OCI-LY1 (cell line): Measurements from ENCODE around the gene CLSTN2.

Source experiments
- H2AFZ ChIP-seq: fragments of 200-600 bp; sonication (generic), shearing (Covaris generic); 2 replicates; pipeline ENCODE4 v1.6.0; 2014; ENCODE audit warnings: antibody characterized with exemption, mild to moderate bottlenecking, low read length
- H3F3A ChIP-seq: fragments of 200-600 bp; sonication (generic), shearing (Covaris generic); 2 replicates; pipeline ENCODE4 v1.6.0; 2014; ENCODE audit warnings: mild to moderate bottlenecking, antibody characterized with exemption, low read length, moderate library complexity; ENCODE audit not compliant: insufficient read depth
- H3K27ac ChIP-seq: fragments of 200-600 bp; sonication (generic); 2 replicates; pipeline ENCODE4 v1.5.1; 2014; ENCODE audit warnings: low read length, mixed run types, mild to moderate bottlenecking, low read depth; ENCODE audit not compliant: poor library complexity, severe bottlenecking
- H3K27me3 ChIP-seq: fragments of 200-600 bp; sonication (generic); 2 replicates; pipeline ENCODE4 v1.6.0; 2014; ENCODE audit warnings: antibody characterized with exemption, mild to moderate bottlenecking, low read length, moderate library complexity; ENCODE audit not compliant: insufficient read depth
- H3K36me3 ChIP-seq: fragments of 200-600 bp; sonication (generic); 2 replicates; pipeline ENCODE4 v1.6.1; 2014; ENCODE audit warnings: mild to moderate bottlenecking, antibody characterized with exemption, low read length, moderate library complexity, mixed read lengths; ENCODE audit not compliant: insufficient read depth
- H3K4me1 ChIP-seq: fragments of 200-600 bp; sonication (generic); 2 replicates; pipeline ENCODE4 v1.5.1; 2014; ENCODE audit warnings: mild to moderate bottlenecking, low read length, moderate library complexity; ENCODE audit not compliant: insufficient read depth, severe bottlenecking
- H3K4me2 ChIP-seq: fragments of 200-600 bp; sonication (generic), shearing (Covaris generic); 2 replicates; pipeline ENCODE4 v1.6.1; 2014; ENCODE audit warnings: low read length
- H3K4me3 ChIP-seq: fragments of 200-600 bp; sonication (generic); 2 replicates; pipeline ENCODE4 v1.5.1; 2014; ENCODE audit warnings: low read length, low read depth, mild to moderate bottlenecking, mixed read lengths; ENCODE audit not compliant: poor library complexity, severe bottlenecking
- H3K79me2 ChIP-seq: fragments of 200-600 bp; shearing (Covaris generic); 2 replicates; pipeline ENCODE4 v1.6.1; 2016; ENCODE audit warnings: mixed run types, low read length, mixed read lengths; ENCODE audit not compliant: insufficient read depth
- H3K9ac ChIP-seq: fragments of 200-600 bp; sonication (generic), shearing (Covaris generic); 2 replicates; pipeline ENCODE4 v1.6.1; 2014; ENCODE audit warnings: mild to moderate bottlenecking, low read length, mixed read lengths
- H3K9me2 ChIP-seq: fragments of 200-600 bp; sonication (generic), shearing (Covaris generic); 2 replicates; pipeline ENCODE4 v1.6.1; 2014; ENCODE audit warnings: low read depth, mild to moderate bottlenecking, low read length, mixed read lengths
- H3K9me3 ChIP-seq: fragments of 200-600 bp; shearing (Covaris generic); 2 replicates; pipeline ENCODE4 v1.6.1; 2014; ENCODE audit warnings: low read length, mixed read lengths
- H4K20me1 ChIP-seq: fragments of 200-600 bp; sonication (generic), shearing (Covaris generic); 2 replicates; pipeline ENCODE4 v1.6.0; 2016; ENCODE audit warnings: mild to moderate bottlenecking, low read length; ENCODE audit not compliant: insufficient read depth
- CTCF ChIP-seq: fragments of 200-600 bp; sonication (generic), shearing (Covaris generic); IDR thresholded peaks from 2 replicates; pipeline ENCODE4 v1.5.1; 2017; ENCODE audit warnings: mild to moderate bottlenecking, antibody characterized with exemption, low read length, moderate library complexity, mixed read lengths
- EZH2 ChIP-seq: fragments of 200-600 bp; sonication (generic), shearing (Covaris generic); IDR thresholded peaks from 2 replicates; pipeline ENCODE4 v1.8.0; 2017; ENCODE audit warnings: borderline replicate concordance, mixed run types, mild to moderate bottlenecking, antibody characterized with exemption, low read length, moderate library complexity, mixed read lengths

The CLSTN2 gene

GRCh38 chr3:140189976-140190375 lies 255.0 kb downstream of the CLSTN2 start:
- no peak overlapping the region for H3K27ac ChIP-seq
- H3K4me2 ChIP-seq: no peak overlapping the region
- no peak overlapping the region for H3K4me3 ChIP-seq
- no peaks in the 10 kb centered on the region for H4K20me1 ChIP-seq
- no peaks in the 10 kb centered on the region for H3K79me2 ChIP-seq
- no peaks in the 10 kb centered on the region for H3K27me3 ChIP-seq
- no peaks in the 10 kb centered on the region for H3K36me3 ChIP-seq
- TF ChIP-seq CTCF (no peak), EZH2 (no peak)
- no peaks in the 10 kb centered on the region for H3K9me3 ChIP-seq
- no peak overlapping the region for H3K9ac ChIP-seq
- H2AFZ ChIP-seq: no peak overlapping the region
- no peaks in the 10 kb centered on the region for H3K9me2 ChIP-seq
- no peaks in the 10 kb centered on the region for H3F3A ChIP-seq
- no peaks in the 10 kb centered on the region for H3K4me1 ChIP-seq

GRCh38 chr3:140196970-140197369 lies 262.0 kb downstream of the CLSTN2 start:
- Histone ChIP-seq H3K4me2 (no peak overlapping the region), H3K9ac (no peak overlapping the region), H3K27ac (no peak overlapping the region), H3F3A (no peaks in the 10 kb centered on the region), H3K27me3 (no peaks in the 10 kb centered on the region), H3K79me2 (no peaks in the 10 kb centered on the region), H3K9me3 (no peaks in the 10 kb centered on the region), H3K9me2 (no peaks in the 10 kb centered on the region), H2AFZ (no peak overlapping the region), H3K36me3 (no peaks in the 10 kb centered on the region), H3K4me1 (no peaks in the 10 kb centered on the region), H4K20me1 (no peaks in the 10 kb centered on the region), H3K4me3 (no peak overlapping the region)
- TF ChIP-seq CTCF (no peak), EZH2 (no peak)

DNA sequence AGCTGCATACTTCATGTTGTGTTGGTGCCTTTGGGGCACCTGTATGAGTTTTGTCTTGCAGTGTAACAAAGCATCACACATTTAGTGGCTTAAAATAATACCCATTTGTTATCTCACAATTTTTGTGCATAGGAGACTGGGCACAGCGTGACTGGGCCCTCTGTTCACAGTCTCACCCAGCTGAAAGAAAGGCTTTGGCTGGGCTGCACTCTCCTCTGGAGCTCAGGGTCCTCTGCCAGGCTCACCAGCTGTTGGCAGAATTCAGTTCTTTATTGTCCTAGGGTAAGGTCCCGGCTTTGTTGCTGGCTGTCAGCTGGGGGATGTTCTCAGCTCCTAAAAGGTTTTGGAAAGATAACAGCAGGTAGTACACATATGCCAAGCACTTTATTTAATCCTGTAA lies 263.3 kb downstream of the CLSTN2 start:
- TF ChIP-seq CTCF: no peak
- TF ChIP-seq EZH2: no peak
- Histone ChIP-seq H3K36me3 (no peaks in the 10 kb centered on the region), H2AFZ (no peak overlapping the region), H3K4me2 (no peak overlapping the region), H3F3A (no peaks in the 10 kb centered on the region), H3K9me3 (no peaks in the 10 kb centered on the region), H3K27ac (no peak overlapping the region), H3K9ac (no peak overlapping the region), H3K9me2 (no peaks in the 10 kb centered on the region), H4K20me1 (no peaks in the 10 kb centered on the region), H3K79me2 (no peaks in the 10 kb centered on the region), H3K4me3 (no peak overlapping the region), H3K4me1 (no peaks in the 10 kb centered on the region), H3K27me3 (no peaks in the 10 kb centered on the region)
